GM06990 (cell line): ENCODE measurements around the gene BTN2A1.

Experiments used
- DNase-seq: peaks from one replicate; pipeline ENCODE4 v3.0.0-alpha.2; 2011; ENCODE audit not compliant: insufficient read length; ENCODE audit errors: extremely low read depth
- H3K27me3 ChIP-seq: replicated peaks from 2 replicates; pipeline ENCODE4 v1.6.0; 2011; ENCODE audit warnings: low read length; ENCODE audit not compliant: control insufficient read depth, insufficient read depth
- H3K36me3 ChIP-seq: 2 replicates; pipeline ENCODE4 v1.5.1; 2011; ENCODE audit warnings: low read length; ENCODE audit not compliant: control insufficient read depth, insufficient read depth
- H3K4me3 ChIP-seq: replicated peaks from 2 replicates; pipeline ENCODE4 v1.5.1; 2011; ENCODE audit warnings: low read depth, mild to moderate bottlenecking, control low read depth, low read length
- CTCF ChIP-seq: IDR thresholded peaks from 2 replicates; pipeline ENCODE4 v1.5.1; 2011; ENCODE audit warnings: low read length, control low read depth, mild to moderate bottlenecking, inconsistent platforms; ENCODE audit not compliant: insufficient read depth, poor library complexity, severe bottlenecking

The BTN2A1 gene

GRCh38 chr6:26473758-26474438 is 16.1 kb downstream of the BTN2A1 start:
- Histone ChIP-seq H3K27me3 (no peaks in the 10 kb centered on the region), H3K36me3 (peaks cover 3% of the 10 kb centered on the region; the same call in 1 of the 2 replicates), H3K4me3 (peak overlapping the region; percentile 71)
- peak; percentile 79 for DNase-seq
- no peak for TF ChIP-seq CTCF

- no peak for TF ChIP-seq CTCF
- no peaks in the 10 kb centered on the region for H3K27me3 ChIP-seq
- DNase-seq, result no peak
- H3K4me3 ChIP-seq, result peak overlapping the region; percentile 71
- peaks cover 3% of the 10 kb centered on the region; the same call in 1 of the 2 replicates for H3K36me3 ChIP-seq
These were observed 16.7 kb downstream of the BTN2A1 start for GRCh38 chr6:26474439-26474881.

GRCh38 chr6:26475823-26476729 is 18.3 kb downstream of the BTN2A1 start:
- no peak for TF ChIP-seq CTCF
- no peaks in the 10 kb centered on the region for H3K27me3 ChIP-seq
- no peaks in the 10 kb centered on the region for H3K36me3 ChIP-seq
- DNase-seq, result no peak
- no peak overlapping the region for H3K4me3 ChIP-seq

GRCh38 chr6:26476896-26477295 is 19.1 kb downstream of the BTN2A1 start:
- Histone ChIP-seq H3K36me3 (no peaks in the 10 kb centered on the region), H3K4me3 (no peak overlapping the region), H3K27me3 (no peaks in the 10 kb centered on the region)
- TF ChIP-seq CTCF, result no peak
- no peak for DNase-seq

- TF ChIP-seq CTCF, result no peak
- no peak overlapping the region for H3K4me3 ChIP-seq
- no peaks in the 10 kb centered on the region for H3K36me3 ChIP-seq
- no peaks in the 10 kb centered on the region for H3K27me3 ChIP-seq
- no peak for DNase-seq
These were observed 19.7 kb downstream of the BTN2A1 start for GRCh38 chr6:26477426-26477825.
